ENCODE data around the gene HAUS6.
A peak's percentile ranks its signal among the peaks of the same experiment; 100 is the strongest.

DNA sequence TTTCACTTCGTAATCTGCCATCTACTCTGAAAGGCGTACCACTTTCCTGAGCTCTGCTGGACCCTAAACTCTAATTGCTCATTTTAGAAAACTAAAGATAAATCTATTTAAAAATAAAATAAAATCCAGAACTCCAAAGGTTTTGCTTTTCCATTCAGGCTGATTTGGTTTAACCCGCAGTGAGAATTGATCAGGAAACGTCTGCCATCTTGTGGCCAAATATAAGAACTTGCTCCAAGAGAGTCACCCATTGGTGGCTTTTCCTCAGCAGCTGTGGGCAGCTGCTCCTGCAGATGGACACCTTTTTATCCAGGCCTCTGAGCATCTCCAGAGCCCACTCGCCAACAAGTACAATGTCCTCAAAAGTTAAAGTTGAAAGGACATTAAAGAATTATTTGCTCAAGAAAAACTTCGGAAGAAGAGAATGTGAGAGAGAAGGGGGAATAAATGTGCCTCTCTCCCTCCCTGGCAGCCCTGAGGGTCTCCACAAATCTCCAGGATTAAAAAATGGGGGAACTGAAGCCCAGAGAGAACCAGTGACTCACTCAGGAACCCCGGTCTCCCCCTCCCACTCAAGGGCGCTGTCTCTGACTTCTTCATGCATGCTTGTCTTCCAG lies 73.8 kb downstream of the HAUS6 start:
- TF ChIP-seq, protein P1, sequence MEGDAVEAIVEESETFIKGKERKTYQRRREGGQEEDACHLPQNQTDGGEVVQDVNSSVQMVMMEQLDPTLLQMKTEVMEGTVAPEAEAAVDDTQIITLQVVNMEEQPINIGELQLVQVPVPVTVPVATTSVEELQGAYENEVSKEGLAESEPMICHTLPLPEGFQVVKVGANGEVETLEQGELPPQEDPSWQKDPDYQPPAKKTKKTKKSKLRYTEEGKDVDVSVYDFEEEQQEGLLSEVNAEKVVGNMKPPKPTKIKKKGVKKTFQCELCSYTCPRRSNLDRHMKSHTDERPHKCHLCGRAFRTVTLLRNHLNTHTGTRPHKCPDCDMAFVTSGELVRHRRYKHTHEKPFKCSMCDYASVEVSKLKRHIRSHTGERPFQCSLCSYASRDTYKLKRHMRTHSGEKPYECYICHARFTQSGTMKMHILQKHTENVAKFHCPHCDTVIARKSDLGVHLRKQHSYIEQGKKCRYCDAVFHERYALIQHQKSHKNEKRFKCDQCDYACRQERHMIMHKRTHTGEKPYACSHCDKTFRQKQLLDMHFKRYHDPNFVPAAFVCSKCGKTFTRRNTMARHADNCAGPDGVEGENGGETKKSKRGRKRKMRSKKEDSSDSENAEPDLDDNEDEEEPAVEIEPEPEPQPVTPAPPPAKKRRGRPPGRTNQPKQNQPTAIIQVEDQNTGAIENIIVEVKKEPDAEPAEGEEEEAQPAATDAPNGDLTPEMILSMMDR (IDR thresholded peaks at IDR 0.05) = peak in 1 of 3 donors; percentile 9
- TF ChIP-seq POLR2A (IDR thresholded peaks at IDR 0.05) = no peak
